Measurements from ENCODE around the gene PRR23E.

Gene PRR23E

GRCh38 chr3:127185268-127185667, 7.7 kb upstream of the PRR23E start:
- DNase-seq (ENCODE audit: low read depth): no peak

- no peak for DNase-seq (ENCODE audit: low read depth)
Observed at GRCh38 chr3:127185962-127186674, 6.8 kb upstream of the PRR23E start.

- no peak for DNase-seq (ENCODE audit: low read depth)
Observed at GRCh38 chr3:127187316-127187715, 5.6 kb upstream of the PRR23E start.

- no peak for DNase-seq (ENCODE audit: low read depth)
Observed at GRCh38 chr3:127193341-127193740, 410 bp downstream of the PRR23E start.

GRCh38 chr3:127193775-127194174, 844 bp downstream of the PRR23E start:
- no peak for DNase-seq (ENCODE audit: low read depth)

GRCh38 chr3:127194601-127195187, 1.8 kb downstream of the PRR23E start:
- no peak for DNase-seq (ENCODE audit: low read depth)

- DNase-seq (ENCODE audit: low read depth): no peak
Observed at GRCh38 chr3:127195417-127195816, 2.5 kb downstream of the PRR23E start.

- DNase-seq (ENCODE audit: low read depth): no peak
Observed at GRCh38 chr3:127196002-127196401, 3.1 kb downstream of the PRR23E start.

- no peak for DNase-seq (ENCODE audit: low read depth)
Observed at GRCh38 chr3:127196466-127197299, 3.8 kb downstream of the PRR23E start.

- no peak for DNase-seq (ENCODE audit: low read depth)
Observed at GRCh38 chr3:127197300-127198189, 4.6 kb downstream of the PRR23E start.

- no peak for DNase-seq (ENCODE audit: low read depth)
Observed at GRCh38 chr3:127200086-127200691, 7.3 kb downstream of the PRR23E start.

GRCh38 chr3:127203024-127203423, 10.1 kb downstream of the PRR23E start:
- peak; percentile 6 for DNase-seq (ENCODE audit: low read depth)

GRCh38 chr3:127204841-127205582, 12.1 kb downstream of the PRR23E start:
- no peak for DNase-seq (ENCODE audit: low read depth)

- no peak for DNase-seq (ENCODE audit: low read depth)
Observed at GRCh38 chr3:127206154-127206553, 13.2 kb downstream of the PRR23E start.

- no peak for DNase-seq (ENCODE audit: low read depth)
Observed at GRCh38 chr3:127206611-127207516, 13.9 kb downstream of the PRR23E start.

GRCh38 chr3:127207727-127208482, 15.0 kb downstream of the PRR23E start:
- no peak for DNase-seq (ENCODE audit: low read depth)

- no peak for DNase-seq (ENCODE audit: low read depth)
Observed at GRCh38 chr3:127208483-127209100, 15.7 kb downstream of the PRR23E start.

- no peak for DNase-seq (ENCODE audit: low read depth)
Observed at GRCh38 chr3:127209155-127209839, 16.4 kb downstream of the PRR23E start.

Measured in stromal cell of bone marrow (primary cell).